CD4-positive, alpha-beta T cell treated with Interleukin-4 for 4 hours (primary cell): Measurements from ENCODE around the gene TPP1.

Source experiments
- DNase-seq: peaks from one replicate; pipeline ENCODE4 v3.0.0-alpha.2; 2020

Gene TPP1

DNA sequence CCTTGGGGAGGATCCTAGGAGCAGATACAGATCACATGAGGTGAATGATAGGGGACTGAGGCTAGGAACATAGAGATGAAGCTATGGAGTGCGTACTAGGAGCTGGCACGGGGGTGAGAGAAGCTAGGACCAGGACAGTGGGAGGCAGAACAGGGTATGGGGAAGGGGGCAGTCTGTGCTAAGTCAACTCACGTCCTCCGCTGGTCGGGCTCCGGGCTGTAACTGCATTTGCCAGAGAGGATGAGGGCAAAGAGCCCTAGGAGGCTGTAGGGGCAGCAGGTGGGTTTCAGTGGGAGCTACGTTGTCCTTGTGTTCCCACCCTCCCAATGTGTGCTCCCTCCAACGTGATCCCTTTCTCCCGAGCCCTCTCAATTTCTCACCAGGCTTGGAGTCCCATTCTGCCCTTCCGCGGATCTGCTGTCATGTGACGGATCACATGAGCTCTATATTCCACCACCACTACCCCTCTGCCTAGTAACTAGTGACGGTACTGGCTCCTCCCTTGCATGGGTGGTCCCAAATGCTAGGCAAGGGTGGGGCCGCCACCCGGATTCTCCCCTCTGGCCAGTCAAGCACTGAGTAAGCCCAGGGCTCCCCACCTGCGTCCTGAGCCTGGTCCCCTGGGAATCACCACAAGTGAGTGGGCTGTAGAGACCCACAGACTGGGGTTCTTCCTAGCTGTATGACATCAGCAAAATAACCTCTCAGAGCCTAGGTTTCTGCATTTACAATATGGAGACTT lies at the start of gene TPP1:
Gene TPP1, minus strand, starts transcription at position 419 of the 742 bp plus-strand sequence. Its CDS starts 22 bp downstream, at position 397.
- DNase-seq, result peak; percentile 92

GRCh38 chr11:6667733-6668374 lies 48.6 kb upstream of the TPP1 start:
- DNase-seq, result peak; percentile 79

DNA sequence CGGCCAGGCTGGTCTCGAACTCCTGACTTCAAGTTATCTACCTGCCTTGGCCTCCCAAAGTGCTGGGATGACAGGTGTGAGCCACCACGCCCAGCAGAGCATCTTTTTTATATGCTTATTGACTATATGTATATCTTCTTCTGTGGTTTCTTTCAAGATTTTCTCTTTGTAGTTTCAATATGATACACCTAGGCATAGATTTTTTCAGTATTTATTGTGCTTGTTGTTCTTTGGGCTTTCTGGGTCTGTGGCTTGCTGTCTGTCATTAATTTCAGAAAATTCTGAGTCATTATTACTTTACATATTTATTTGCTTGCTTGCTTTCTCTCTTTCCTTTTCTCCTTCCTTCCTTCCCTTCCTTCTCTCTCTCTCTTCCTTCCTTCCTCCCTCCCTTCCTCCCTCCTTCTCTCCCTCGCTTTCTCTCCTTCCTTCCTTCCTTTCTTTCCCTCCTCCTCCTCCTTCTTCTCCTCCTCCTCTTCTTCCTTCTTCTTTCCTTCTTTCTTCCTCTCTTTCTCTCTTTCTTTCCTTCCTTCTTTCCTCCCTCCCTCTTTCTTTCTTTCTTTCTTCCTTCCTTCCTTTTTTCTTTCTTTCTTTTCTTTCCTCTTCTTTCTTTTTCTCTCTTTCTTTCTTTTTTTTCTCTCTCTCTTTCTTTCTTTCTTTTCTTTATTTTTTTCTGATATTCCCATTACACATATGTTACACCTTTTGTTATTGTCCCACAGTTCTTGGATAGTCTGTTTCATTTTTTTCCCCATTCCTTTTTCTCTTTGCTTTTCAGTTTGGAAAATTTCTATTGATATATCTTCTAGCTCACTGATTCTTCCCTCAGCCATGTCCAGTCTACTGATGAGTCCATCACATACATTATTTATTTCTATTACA lies 47.3 kb upstream of the TPP1 start:
- peak; percentile 17 for DNase-seq

DNA sequence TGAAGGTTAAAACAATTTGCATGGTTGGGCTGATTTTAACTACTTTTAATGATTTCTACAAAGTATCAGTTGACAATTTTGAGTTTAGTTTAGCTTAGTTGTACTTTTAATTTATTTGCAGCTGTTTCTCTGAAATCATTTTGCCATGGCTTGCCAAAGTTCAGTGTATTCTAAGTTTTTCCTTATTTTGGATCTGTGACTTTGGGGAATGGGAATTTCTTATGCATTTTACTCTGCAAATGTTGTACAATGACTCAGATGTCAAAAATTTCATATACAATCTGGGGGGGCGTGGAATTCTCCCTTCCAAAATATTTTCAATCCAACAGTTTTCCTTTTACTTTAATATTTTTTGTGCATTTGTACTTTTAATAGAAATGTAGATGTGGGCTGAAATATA lies 45.3 kb upstream of the TPP1 start:
- DNase-seq, result no peak

- no peak for DNase-seq
These were observed 44.7 kb upstream of the TPP1 start for GRCh38 chr11:6663794-6664469.

- no peak for DNase-seq
These were observed 41.5 kb upstream of the TPP1 start for GRCh38 chr11:6660712-6661111.

DNA sequence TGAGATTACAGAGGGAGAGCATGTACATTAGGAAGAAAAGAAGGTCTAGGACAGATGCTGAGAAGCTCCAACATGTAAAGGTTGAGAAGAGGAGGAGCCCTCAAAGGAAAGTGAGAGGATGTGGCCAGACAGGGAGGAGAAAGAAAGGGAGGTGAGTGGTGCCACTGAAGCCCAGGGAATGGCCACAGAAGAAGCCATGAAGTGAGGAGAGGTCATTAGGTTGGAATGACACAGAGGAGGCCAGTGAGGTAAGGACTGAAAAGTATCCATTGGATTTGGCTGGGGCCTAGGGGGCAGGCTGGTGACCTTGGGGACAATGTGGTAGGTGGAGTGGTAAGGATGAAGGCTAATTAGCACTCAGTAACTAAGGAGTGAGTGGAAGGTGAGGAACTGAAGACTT lies 39.4 kb upstream of the TPP1 start:
- DNase-seq, result no peak

DNA sequence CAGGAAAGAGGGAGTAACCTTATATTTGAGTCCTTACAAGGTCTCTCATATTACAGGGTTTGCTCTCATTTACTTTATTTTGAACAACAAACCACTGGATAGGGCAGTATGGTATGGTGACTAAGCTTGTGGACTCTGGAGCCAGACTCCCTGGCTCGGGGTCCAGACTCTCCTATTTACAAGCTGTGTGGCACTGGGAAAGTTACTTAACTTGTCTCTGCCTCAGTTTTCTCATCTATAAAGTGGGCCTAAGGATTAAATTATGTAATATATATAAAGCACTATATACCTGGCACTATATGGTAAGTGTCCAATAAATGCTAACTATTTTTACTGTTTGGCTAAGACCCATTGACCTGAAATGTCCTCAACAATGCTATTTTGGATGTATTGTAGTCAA lies 38.1 kb upstream of the TPP1 start:
- DNase-seq, result no peak

- no peak for DNase-seq
These were observed 37.7 kb upstream of the TPP1 start for GRCh38 chr11:6656936-6657335.

GRCh38 chr11:6656584-6656915 lies 37.3 kb upstream of the TPP1 start:
- no peak for DNase-seq

- no peak for DNase-seq
These were observed 36.8 kb upstream of the TPP1 start, which contains the start of gene DCHS1 for GRCh38 chr11:6655790-6656583. Gene DCHS1, minus strand, starts transcription at chr11:6655809. Its CDS starts 14,196 bp downstream, at chr11:6641613.

GRCh38 chr11:6655020-6655789 lies 36.0 kb upstream of the TPP1 start:
- peak; percentile 16 for DNase-seq

DNA sequence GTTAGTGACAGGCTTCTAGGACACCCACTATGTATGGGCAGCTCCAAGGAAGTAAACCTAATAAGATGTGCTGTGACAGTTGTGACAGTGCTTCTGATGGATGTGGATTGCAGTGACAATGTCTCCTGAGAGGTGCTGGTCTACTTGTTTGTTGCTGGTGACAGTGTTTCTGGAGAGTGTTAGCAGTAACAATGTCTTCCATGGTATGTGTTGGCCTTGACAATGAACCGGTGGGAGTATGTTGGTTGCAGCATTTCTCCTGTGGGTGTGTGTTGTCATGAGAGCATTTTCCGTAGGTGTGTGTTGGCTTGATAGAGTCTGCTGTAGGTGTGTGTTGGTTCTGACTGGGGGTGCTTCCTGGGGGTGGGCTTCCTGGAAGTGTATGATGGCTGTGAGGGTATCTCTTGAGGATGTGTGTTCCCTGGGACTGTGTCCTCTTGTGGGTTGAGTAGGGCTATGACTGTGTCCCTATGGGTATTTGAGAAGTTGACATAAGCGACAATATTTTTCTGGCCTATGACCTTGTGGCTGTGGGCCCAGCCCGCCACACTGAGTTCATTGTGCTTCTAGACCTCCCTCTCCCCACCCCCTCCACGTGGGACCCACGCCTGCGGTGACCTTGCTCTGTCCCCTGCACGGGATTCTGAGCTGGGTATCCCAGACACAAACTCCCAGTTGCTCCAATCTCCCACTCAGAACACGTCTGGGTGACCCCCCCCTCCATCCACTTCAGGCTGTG lies 35.2 kb upstream of the TPP1 start:
- DNase-seq, result no peak

DNA sequence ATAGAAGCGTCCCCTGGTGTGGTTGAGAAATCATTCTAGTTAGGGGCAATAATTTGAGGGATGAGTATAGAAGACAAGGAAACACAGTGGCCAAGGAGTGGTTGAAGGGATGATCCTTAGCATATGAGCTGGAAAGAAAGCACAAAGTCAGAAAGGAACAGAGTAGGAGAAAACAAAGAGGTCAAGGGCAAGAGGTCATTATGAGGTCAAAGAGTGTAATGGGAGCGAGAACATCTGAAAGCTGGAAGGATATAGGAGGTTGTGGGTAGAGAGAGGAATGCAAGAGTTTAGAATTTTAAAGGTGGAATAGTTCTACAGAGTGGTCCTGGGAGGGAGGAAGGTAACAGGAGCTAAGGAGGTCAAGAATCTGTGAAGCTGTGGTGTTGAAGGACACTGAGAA lies 34.4 kb upstream of the TPP1 start:
- DNase-seq, result no peak

DNA sequence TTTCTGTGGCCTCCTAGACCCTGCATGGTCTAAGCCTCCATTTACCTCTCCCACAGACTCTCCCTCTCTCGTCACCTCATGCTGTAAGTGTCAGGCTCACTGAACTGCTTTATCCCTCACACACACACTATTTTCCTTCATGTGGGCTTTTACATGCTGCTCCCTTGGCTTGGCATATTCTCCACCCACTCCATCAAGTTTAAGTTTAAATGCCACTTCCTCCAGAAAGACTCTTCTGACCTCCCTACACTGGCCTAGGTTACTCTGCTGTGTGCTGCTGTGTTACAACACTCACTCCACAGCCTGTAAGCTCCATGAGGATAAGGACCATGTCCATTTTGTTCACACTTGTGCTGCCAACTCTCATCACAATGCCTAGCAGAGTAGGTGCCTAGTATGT lies 33.9 kb upstream of the TPP1 start:
- no peak for DNase-seq

DNA sequence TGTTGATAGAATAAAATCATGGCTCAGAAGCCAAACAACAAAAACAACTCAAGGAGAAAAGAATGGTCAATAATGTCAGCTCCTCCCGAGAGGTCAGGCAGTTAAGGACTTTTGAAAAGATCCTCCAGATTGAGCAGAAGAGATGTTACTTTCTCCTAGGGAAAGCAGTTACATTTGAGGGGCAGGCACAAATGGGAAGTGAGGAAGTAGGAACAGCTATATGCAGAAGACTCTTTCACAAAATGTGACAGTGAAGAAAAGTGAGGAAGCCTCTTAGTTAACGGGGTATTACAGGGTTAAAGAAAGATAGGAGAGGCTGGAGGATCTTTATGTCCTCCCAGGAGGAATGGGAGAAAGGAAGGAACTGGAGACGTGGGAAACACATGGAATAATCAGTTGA lies 33.0 kb upstream of the TPP1 start:
- DNase-seq, result no peak

DNA sequence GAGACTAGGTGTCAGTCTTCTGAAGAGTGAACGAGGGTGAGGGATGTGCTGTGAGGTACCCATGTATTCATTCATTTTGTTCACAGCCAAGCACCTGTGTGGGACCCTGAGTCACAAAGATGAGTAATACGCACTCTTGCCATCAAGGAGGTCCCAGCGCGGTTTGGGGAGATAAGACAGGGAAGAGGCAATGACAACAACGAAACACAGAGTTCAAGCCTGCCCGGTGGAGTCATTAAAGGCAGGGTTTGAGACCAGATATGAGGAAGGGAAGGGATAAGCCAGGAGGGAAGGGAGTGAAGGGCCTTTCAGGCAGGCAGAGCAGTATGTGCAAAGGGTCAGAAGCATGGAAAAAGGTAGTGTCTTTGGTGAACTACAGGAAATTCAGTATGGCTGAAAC lies 31.8 kb upstream of the TPP1 start:
- DNase-seq, result peak; percentile 38

DNA sequence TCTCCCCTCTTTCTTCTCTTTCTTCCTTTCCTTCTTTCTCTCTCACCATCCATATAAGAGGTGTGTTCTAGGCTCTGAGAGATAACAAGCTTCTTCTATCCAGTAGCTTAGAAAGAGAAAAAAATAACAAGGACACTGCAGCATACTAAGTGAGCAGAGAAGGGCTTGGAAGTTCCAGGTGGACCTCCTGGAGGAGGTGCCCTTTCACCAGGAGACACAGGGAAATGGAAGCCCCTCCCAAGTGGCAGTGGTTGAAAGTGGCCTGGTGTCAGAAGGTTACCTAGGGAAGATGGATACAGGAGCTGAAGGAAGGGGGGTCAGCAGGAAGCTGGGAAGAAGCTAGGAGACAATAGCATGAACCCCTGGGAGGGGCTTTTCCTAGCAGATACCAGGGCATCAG lies 30.9 kb upstream of the TPP1 start:
- DNase-seq, result no peak

DNA sequence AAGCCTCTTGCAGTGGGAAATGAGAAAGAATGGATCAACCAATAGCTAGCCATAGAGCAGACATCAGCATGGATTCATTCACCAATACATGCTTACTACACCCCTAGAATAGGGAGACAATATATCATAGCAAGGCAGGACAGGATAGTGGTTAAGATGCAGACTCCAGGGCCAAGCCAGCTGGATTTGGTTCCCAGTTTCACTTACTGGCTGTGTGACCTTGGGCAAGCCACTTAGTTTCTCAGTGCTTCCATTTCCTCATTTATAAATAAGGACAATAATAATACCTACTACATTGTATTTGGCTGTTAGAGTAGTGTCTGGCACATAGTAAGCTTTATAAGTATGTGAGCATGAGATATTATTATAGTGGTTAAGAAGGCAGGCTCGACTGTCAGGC lies 29.3 kb upstream of the TPP1 start:
- DNase-seq, result no peak

- no peak for DNase-seq
These were observed 28.6 kb upstream of the TPP1 start for GRCh38 chr11:6647836-6648235.
